LNCAP (cell line): ENCODE data around the gene BANK1.

Experiments used
- TF ChIP-seq, protein P1 (sequence below): fragments of 450-650 bp; IDR thresholded peaks from 2 replicates; pipeline ENCODE4 v1.5.1; 2017; ENCODE audit warnings: mild to moderate bottlenecking

BANK1 gene

DNA sequence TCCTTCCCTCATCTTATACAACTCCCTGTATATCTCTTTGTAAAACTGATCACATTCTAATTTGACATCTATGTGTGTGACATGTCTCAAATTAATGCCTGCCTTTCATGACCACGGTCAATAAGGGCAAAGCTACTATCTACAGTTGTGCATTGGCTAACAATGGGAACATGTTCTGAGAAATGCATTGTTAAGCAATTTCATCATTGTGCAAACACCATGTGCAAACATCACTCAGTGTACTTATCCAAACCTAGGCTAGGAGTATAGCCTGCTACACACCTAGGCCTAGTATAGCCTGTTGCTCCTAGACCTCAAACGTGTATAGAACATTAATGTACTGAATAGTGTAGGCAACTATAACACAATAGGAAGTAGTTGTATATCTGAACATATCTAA is 95.0 kb downstream of the BANK1 start:
- TF ChIP-seq, protein P1, sequence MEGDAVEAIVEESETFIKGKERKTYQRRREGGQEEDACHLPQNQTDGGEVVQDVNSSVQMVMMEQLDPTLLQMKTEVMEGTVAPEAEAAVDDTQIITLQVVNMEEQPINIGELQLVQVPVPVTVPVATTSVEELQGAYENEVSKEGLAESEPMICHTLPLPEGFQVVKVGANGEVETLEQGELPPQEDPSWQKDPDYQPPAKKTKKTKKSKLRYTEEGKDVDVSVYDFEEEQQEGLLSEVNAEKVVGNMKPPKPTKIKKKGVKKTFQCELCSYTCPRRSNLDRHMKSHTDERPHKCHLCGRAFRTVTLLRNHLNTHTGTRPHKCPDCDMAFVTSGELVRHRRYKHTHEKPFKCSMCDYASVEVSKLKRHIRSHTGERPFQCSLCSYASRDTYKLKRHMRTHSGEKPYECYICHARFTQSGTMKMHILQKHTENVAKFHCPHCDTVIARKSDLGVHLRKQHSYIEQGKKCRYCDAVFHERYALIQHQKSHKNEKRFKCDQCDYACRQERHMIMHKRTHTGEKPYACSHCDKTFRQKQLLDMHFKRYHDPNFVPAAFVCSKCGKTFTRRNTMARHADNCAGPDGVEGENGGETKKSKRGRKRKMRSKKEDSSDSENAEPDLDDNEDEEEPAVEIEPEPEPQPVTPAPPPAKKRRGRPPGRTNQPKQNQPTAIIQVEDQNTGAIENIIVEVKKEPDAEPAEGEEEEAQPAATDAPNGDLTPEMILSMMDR: no peak

DNA sequence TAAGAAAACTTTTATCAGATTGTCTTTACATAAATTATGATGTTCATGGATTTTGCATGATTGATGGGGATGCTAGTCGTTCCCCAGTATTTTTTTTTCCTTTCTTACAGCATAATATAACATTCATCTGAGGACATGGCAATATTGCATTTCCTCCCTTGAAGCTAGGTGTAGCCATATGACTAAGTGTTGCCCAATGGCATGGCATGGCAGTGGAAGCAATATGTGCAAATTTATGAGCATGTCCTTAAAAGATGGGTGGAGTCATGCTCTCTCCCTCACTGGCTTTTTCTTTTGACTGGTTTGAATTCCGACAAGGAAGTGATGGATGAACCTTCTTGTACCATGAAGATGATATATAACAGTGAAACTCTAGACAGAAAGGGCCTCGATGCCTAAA is 96.3 kb downstream of the BANK1 start:
- TF ChIP-seq, protein P1: no peak

- TF ChIP-seq, protein P1: no peak
Observed at GRCh38 chr4:101888472-101888871, 97.9 kb downstream of the BANK1 start.

DNA sequence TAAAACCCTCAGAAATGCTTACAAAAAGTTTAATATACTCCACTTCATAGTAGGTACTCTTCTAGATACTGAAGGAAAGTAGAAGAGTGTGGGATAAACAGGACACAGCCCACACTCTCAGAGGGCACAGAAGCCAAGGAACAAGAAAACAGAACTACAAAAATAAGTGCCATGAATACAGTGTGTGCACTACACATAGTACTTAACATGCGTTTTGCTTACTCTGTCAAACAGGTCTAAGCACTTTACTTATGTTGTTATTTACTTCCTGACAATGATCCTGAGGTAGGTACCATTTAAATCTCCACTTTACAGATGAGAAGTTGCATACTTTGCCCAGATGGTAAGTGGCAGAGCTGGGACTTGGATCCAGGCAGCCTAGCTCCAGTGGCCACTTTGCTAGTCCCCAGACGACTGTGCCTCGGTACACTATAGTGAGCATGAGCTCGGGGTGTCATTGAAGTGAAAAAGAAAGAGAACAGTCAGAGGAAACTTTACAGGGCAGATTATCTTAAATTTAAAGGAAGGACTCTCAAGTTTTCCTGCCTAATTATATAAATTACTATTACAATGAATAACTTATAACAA is 120.3 kb downstream of the BANK1 start:
- TF ChIP-seq, protein P1: no peak

GRCh38 chr4:101911616-101912015 is 121.1 kb downstream of the BANK1 start:
- TF ChIP-seq, protein P1: no peak

- TF ChIP-seq, protein P1: no peak
Observed at GRCh38 chr4:101914761-101915160, 124.2 kb downstream of the BANK1 start.

DNA sequence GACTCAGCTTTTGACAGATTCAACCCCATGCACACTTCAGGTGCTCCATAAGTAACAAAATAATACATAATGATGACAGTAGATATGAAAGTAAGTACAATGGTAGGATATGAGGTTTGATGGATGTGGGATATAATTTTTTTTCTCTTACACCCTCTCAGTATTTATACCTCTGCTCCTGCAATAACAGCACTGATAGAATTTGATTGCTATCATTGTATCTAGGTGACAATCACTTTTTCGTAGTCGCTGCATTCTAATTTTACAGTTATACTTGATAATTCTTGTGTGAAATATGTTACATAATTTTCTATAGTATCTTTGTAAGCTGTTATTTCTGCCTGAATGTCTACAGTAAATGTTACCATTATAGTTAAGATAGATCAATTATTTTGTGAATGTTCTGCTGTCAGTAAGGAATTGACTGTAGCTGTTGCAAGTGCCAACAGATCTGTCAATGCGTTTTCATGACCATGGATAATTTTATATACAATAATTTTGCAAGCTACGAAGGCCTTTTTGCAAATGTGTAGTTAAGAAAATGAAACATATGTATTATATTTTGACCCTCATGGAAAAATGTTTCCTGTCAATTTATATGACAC is 128.9 kb downstream of the BANK1 start:
- TF ChIP-seq, protein P1: no peak

DNA sequence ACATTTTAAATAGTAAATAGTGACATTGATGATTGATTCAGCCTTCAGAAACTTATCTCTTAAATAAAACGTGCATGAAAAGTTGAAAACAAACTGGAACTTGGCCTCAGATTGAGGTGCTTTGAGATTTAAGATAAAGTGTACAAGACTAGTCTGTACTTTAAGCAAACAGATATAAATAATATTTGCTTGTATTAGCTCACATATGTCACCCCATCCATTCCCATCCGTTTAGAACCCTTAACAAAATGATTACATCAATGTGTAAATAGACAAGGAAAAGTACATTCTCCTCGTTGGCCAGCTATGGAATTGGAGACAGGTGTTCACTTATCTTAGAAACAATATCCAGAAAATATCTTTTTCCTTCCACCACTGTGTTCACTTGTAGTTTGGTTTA is 130.8 kb downstream of the BANK1 start:
- TF ChIP-seq, protein P1: no peak
